GM19351 (cell line): Measurements from ENCODE around the gene LAP3.

Experiments
- ATAC-seq: cut with Tn5 transposase; IDR thresholded peaks from one replicate; pipeline ENCODE4 v1.9.1; 2021; ENCODE audit warnings: mild to moderate bottlenecking, moderate library complexity; ENCODE audit not compliant: unreplicated experiment

Gene LAP3

GRCh38 chr4:17614416-17615299 lies 37.7 kb downstream of the LAP3 start, which contains the start of gene MED28:
MED28 (plus strand) TSS chr4:17614641; CDS start chr4:17614655, 14 bp downstream.
- peak; percentile 94 for ATAC-seq

GRCh38 chr4:17616283-17616682 lies 39.3 kb downstream of the LAP3 start:
- ATAC-seq: no peak

GRCh38 chr4:17618926-17619325 lies 41.9 kb downstream of the LAP3 start:
- ATAC-seq: no peak

GRCh38 chr4:17619416-17620105 lies 42.6 kb downstream of the LAP3 start:
- no peak for ATAC-seq

GRCh38 chr4:17623451-17624001 lies 46.5 kb downstream of the LAP3 start:
- ATAC-seq: no peak

GRCh38 chr4:17624821-17625220 lies 47.8 kb downstream of the LAP3 start:
- no peak for ATAC-seq

- ATAC-seq: no peak
Observed at GRCh38 chr4:17630228-17630627, 53.2 kb downstream of the LAP3 start.

GRCh38 chr4:17633600-17633999 lies 56.6 kb downstream of the LAP3 start:
- no peak for ATAC-seq

GRCh38 chr4:17635056-17635455 lies 58.1 kb downstream of the LAP3 start:
- no peak for ATAC-seq

GRCh38 chr4:17636341-17636695 lies 59.3 kb downstream of the LAP3 start:
- peak; percentile 6 for ATAC-seq

- ATAC-seq: peak; percentile 92
Observed at GRCh38 chr4:17636696-17637622, 60.0 kb downstream of the LAP3 start.

- no peak for ATAC-seq
Observed at GRCh38 chr4:17639136-17639535, 62.1 kb downstream of the LAP3 start.

GRCh38 chr4:17642398-17642783 lies 65.4 kb downstream of the LAP3 start:
- no peak for ATAC-seq

- no peak for ATAC-seq
Observed at GRCh38 chr4:17646693-17647092, 69.7 kb downstream of the LAP3 start.

GRCh38 chr4:17647176-17647806 lies 70.3 kb downstream of the LAP3 start:
- no peak for ATAC-seq

- ATAC-seq: no peak
Observed at GRCh38 chr4:17647927-17648326, 70.9 kb downstream of the LAP3 start.

- no peak for ATAC-seq
Observed at GRCh38 chr4:17650406-17650805, 73.4 kb downstream of the LAP3 start.

- no peak for ATAC-seq
Observed at GRCh38 chr4:17654701-17655100, 77.7 kb downstream of the LAP3 start.

- ATAC-seq: no peak
Observed at GRCh38 chr4:17657090-17657489, 80.1 kb downstream of the LAP3 start.
